Neuronal stem cell (in vitro differentiated cells): ENCODE results near the gene HTR2A.

Source experiments
- DNase-seq: peaks from one replicate; pipeline ENCODE4 v3.0.0-alpha.2; 2013; ENCODE audit warnings: low spot score
- H2AFZ ChIP-seq: one replicate; pipeline ENCODE4 v1.6.1; 2013; ENCODE audit warnings: mild to moderate bottlenecking, low read length, inconsistent platforms
- H2AK5ac ChIP-seq: 2 replicates; pipeline ENCODE4 v1.6.1; 2013; ENCODE audit warnings: low read depth, mild to moderate bottlenecking, inconsistent platforms, low read length, moderate library complexity, mixed read lengths
- H2BK120ac ChIP-seq: 2 replicates; pipeline ENCODE4 v1.6.1; 2013; ENCODE audit warnings: low read depth, mild to moderate bottlenecking, inconsistent platforms, low read length, moderate library complexity, mixed read lengths
- H2BK12ac ChIP-seq: one replicate; pipeline ENCODE4 v1.6.1; 2013; ENCODE audit warnings: low read length, inconsistent platforms
- H2BK15ac ChIP-seq: 2 replicates; pipeline ENCODE4 v1.6.1; 2013; ENCODE audit warnings: mild to moderate bottlenecking, low read length, inconsistent platforms, mixed read lengths
- H2BK5ac ChIP-seq: one replicate; pipeline ENCODE4 v1.6.1; 2013; ENCODE audit warnings: inconsistent platforms, mild to moderate bottlenecking, low read length, moderate library complexity
- H3K14ac ChIP-seq: one replicate; pipeline ENCODE4 v1.6.1; 2013; ENCODE audit warnings: low read length, inconsistent platforms
- H3K18ac ChIP-seq: 2 replicates; pipeline ENCODE4 v1.6.1; 2013; ENCODE audit warnings: low read length, inconsistent platforms
- H3K23ac ChIP-seq: 2 replicates; pipeline ENCODE4 v1.6.1; 2013; ENCODE audit warnings: low read depth, mild to moderate bottlenecking, mixed read lengths, low read length, inconsistent platforms; ENCODE audit not compliant: poor library complexity
- H3K27ac ChIP-seq: replicated peaks from 3 replicates; pipeline ENCODE4 v1.5.1; 2013; ENCODE audit warnings: low read length, inconsistent platforms
- H3K27me3 ChIP-seq, 3 experiments: 2 replicates each; pipeline ENCODE4 v1.6.1; 2013; ENCODE audit warnings: low read length in 3 of 3, mild to moderate bottlenecking in 2 of 3, inconsistent platforms in 1 of 3, low read depth in 1 of 3, mixed read lengths in 1 of 3, moderate library complexity in 1 of 3; ENCODE audit not compliant: control insufficient read depth in 3 of 3, insufficient read depth in 3 of 3
- H3K36me3 ChIP-seq, 2 donors: replicated peaks in 1 of 2; 2 replicates each; pipeline ENCODE4 v1.6.1; 2013; ENCODE audit warnings: low read length in 2 of 2; ENCODE audit not compliant: control insufficient read depth in 2 of 2, insufficient read depth in 2 of 2
- H3K4ac ChIP-seq: 2 replicates; pipeline ENCODE4 v1.6.1; 2013; ENCODE audit warnings: inconsistent platforms, mild to moderate bottlenecking, low read length, moderate library complexity
- H3K4me1 ChIP-seq, 2 donors: 1 replicate in 1 of 2; 2 replicates in 1 of 2; pipeline ENCODE4 v1.6.1; 2013; ENCODE audit warnings: low read length in 2 of 2, low read depth in 1 of 2; ENCODE audit not compliant: control insufficient read depth in 2 of 2, insufficient read depth in 1 of 2
- H3K4me2 ChIP-seq: one replicate; pipeline ENCODE4 v1.6.1; 2013; ENCODE audit warnings: mild to moderate bottlenecking, low read length, inconsistent platforms; ENCODE audit not compliant: insufficient read depth, poor library complexity, severe bottlenecking
- H3K4me3 ChIP-seq, 2 donors: 2 replicates each; pipeline ENCODE4 v1.5.1; 2013; ENCODE audit warnings: low read length in 2 of 2, mild to moderate bottlenecking in 2 of 2, inconsistent platforms in 1 of 2, moderate library complexity in 1 of 2
- H3K79me1 ChIP-seq: one replicate; pipeline ENCODE4 v1.6.1; 2013; ENCODE audit warnings: low read depth, mild to moderate bottlenecking, inconsistent platforms, low read length, moderate library complexity
- H3K9ac ChIP-seq: one replicate; pipeline ENCODE4 v1.6.1; 2013; ENCODE audit warnings: mild to moderate bottlenecking, low read depth, low read length, inconsistent platforms; ENCODE audit not compliant: poor library complexity
- H3K9me3 ChIP-seq, 2 donors: replicated peaks in 1 of 2; 2 replicates each; pipeline versions ENCODE3 to v1.6.1; 2013; ENCODE audit warnings: low read length in 2 of 2, mild to moderate bottlenecking in 2 of 2, inconsistent platforms in 1 of 2, low read depth in 1 of 2, mixed read lengths in 1 of 2, moderate library complexity in 1 of 2; ENCODE audit not compliant: control insufficient read depth in 2 of 2, insufficient read depth in 1 of 2
- H4K8ac ChIP-seq: one replicate; pipeline ENCODE4 v1.6.1; 2013; ENCODE audit warnings: low read depth, mild to moderate bottlenecking, inconsistent platforms, low read length, moderate library complexity
- H4K91ac ChIP-seq: one replicate; pipeline ENCODE4 v1.6.1; 2013; ENCODE audit warnings: low read length, low read depth, mild to moderate bottlenecking, inconsistent platforms; ENCODE audit not compliant: poor library complexity
- WGBS, 2 donors: extraction: QIAGEN DNeasy Blood & Tissue Kit; methylation state at CpG; one replicate each; pipeline ENCODE4 v1.1.7; 2013; ENCODE audit warnings: missing lambda C conversion rate in 2 of 2, mixed read lengths in 1 of 2; ENCODE audit not compliant: insufficient read length in 2 of 2, insufficient replicate concordance in 1 of 2; ENCODE audit errors: extremely low coverage in 2 of 2; 5-methylcytosine and 5-hydroxymethylcytosine counted together

The HTR2A gene

DNA sequence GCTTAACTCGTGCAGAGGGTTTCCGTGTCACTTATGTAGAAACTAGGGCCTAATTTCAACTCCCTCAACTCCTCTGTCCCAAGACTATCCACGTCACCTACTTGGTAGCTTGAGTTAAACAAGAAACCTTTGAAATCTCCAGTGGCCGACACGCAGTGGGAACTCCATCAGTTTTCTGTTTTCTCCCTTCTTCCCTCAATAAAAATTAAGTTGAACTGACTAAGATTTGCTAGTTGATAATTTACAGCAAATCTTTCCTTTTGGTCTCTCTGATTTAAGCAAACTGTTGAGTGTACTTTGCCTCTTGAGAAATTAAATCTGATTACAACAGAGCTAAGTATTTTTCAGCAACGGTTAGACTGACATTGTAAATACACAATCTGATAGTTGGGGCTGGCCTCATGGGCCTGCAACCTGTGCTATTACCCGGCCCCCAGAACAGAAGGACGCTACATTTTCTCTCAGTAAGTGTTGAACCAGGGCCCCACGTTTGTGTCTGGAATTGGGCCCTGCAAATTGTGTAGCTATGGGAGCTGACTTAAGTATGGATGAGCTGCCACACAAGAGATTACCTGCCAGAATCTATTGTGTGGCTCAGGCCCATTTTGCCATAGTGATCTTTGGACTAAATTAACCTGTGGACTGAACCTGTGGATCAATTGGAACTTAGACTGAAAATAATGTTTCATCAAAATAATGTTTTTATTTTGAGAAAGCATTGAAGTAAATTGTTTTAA, 99.2 kb downstream of the HTR2A start:
- H2BK15ac ChIP-seq = no peak overlapping the region
- H4K8ac ChIP-seq = no peak overlapping the region
- H3K23ac ChIP-seq = no peak overlapping the region
- H3K4me2 ChIP-seq = peak overlapping the region; percentile 43
- peak overlapping the region; percentile 92 for H3K18ac ChIP-seq
- no peak for DNase-seq
- no peak overlapping the region for H3K4ac ChIP-seq
- peaks cover 0 to 7% (median 0%) of the 10 kb centered on the region in 3 experiments for H3K27me3 ChIP-seq
- peak overlapping the region; percentile 53 for H3K27ac ChIP-seq
- no peak overlapping the region for H4K91ac ChIP-seq
- H3K4me3 ChIP-seq = peak overlapping the region in 1 of 2 donors; percentile 91
- H2BK12ac ChIP-seq = no peak overlapping the region
- H2BK5ac ChIP-seq = no peak overlapping the region
- H2AFZ ChIP-seq = peak overlapping the region; percentile 95
- no peak overlapping the region for H2AK5ac ChIP-seq
- H3K79me1 ChIP-seq = no peaks in the 10 kb centered on the region
- H3K4me1 ChIP-seq = peaks cover 2 to 7% of the 10 kb centered on the region in 2 donors
- no peak overlapping the region for H3K9ac ChIP-seq
- no peaks in the 10 kb centered on the region for H3K9me3 ChIP-seq
- no peak overlapping the region for H2BK120ac ChIP-seq
- no CpG with 5 or more reads among the region's 9 CpGs for WGBS, 2 donors
- H3K14ac ChIP-seq = no peak overlapping the region
- H3K36me3 ChIP-seq = peaks cover 0 to 26% of the 10 kb centered on the region in 2 donors

GRCh38 chr13:46796515-46797474, 100.1 kb downstream of the HTR2A start, which contains the start of gene ESD:
TSS of gene ESD (minus strand) at chr13:46797161. CDS start at chr13:46791413, 5,748 bp downstream.
- H3K9ac ChIP-seq = peak within 1 kb of the TSS; percentile 99
- H3K9me3 ChIP-seq = no peaks in the 10 kb centered on the region
- H3K4me3 ChIP-seq = peak within 1 kb of the TSS; percentile 87 to 91
- H3K4me2 ChIP-seq = peak within 1 kb of the TSS; percentile 82
- H4K8ac ChIP-seq = peak within 1 kb of the TSS; percentile 88
- peak within 1 kb of the TSS; percentile 87 for H3K4ac ChIP-seq
- peak within 1 kb of the TSS; percentile 71 for H2BK15ac ChIP-seq
- no peak within 1 kb of the TSS for H2BK12ac ChIP-seq
- H3K14ac ChIP-seq = peak within 1 kb of the TSS; percentile 90
- peaks cover 2 to 7% of the 10 kb centered on the region in 2 donors for H3K4me1 ChIP-seq
- peak within 1 kb of the TSS; percentile 95 for H2AFZ ChIP-seq
- peak within 1 kb of the TSS; percentile 100 for H3K18ac ChIP-seq
- H3K23ac ChIP-seq = peak within 1 kb of the TSS; percentile 98
- H3K27me3 ChIP-seq = peaks cover 0 to 3% (median 0%) of the 10 kb centered on the region in 3 experiments
- peak within 1 kb of the TSS; percentile 14 for H2AK5ac ChIP-seq
- peaks cover 0 to 34% of the 10 kb centered on the region in 2 donors for H3K36me3 ChIP-seq
- DNase-seq = peak; percentile 73
- peak within 1 kb of the TSS; percentile 81 for H3K27ac ChIP-seq
- H4K91ac ChIP-seq = peak within 1 kb of the TSS; percentile 94
- H3K79me1 ChIP-seq = no peaks in the 10 kb centered on the region
- no peak within 1 kb of the TSS for H2BK120ac ChIP-seq
- WGBS, 2 donors = no CpG with 5 or more reads among the region's 77 CpGs
- H2BK5ac ChIP-seq = peak within 1 kb of the TSS; percentile 96

GRCh38 chr13:46796129-46796514, 100.7 kb downstream of the HTR2A start:
- no peaks in the 10 kb centered on the region for H3K79me1 ChIP-seq
- peak overlapping the region; percentile 87 to 91 for H3K4me3 ChIP-seq
- H4K8ac ChIP-seq = no peak overlapping the region
- no peak overlapping the region for H3K27ac ChIP-seq
- no peak overlapping the region for H2BK12ac ChIP-seq
- no CpG with 5 or more reads among the region's 5 CpGs for WGBS, 2 donors
- no peaks in the 10 kb centered on the region for H3K9me3 ChIP-seq
- no peak overlapping the region for H3K18ac ChIP-seq
- H3K27me3 ChIP-seq = peaks cover 0 to 3% (median 0%) of the 10 kb centered on the region in 3 experiments
- H3K23ac ChIP-seq = peak overlapping the region; percentile 98
- no peak overlapping the region for H2BK120ac ChIP-seq
- H3K4me1 ChIP-seq = peaks cover 2 to 7% of the 10 kb centered on the region in 2 donors
- H3K9ac ChIP-seq = peak overlapping the region; percentile 99
- no peak overlapping the region for H3K14ac ChIP-seq
- H2BK5ac ChIP-seq = peak overlapping the region; percentile 96
- H4K91ac ChIP-seq = peak overlapping the region; percentile 94
- H2AFZ ChIP-seq = peak overlapping the region; percentile 95
- H3K36me3 ChIP-seq = peaks cover 0 to 41% of the 10 kb centered on the region in 2 donors
- H3K4ac ChIP-seq = no peak overlapping the region
- peak overlapping the region; percentile 82 for H3K4me2 ChIP-seq
- DNase-seq = no peak
- peak overlapping the region; percentile 14 for H2AK5ac ChIP-seq
- no peak overlapping the region for H2BK15ac ChIP-seq
